H9 (cell line): ENCODE data around the gene CEP44. TPM values are rescaled to one million over a fixed set of nuclear protein-coding genes. Genes with fewer than 3 reads are reported as not detected.

ENCODE experiments used
- DNase-seq: peaks from one replicate; pipeline ENCODE4 v3.0.0-alpha.2; 2017
- H2AFZ ChIP-seq: one replicate; pipeline ENCODE4 v1.6.1; 2013; ENCODE audit warnings: mild to moderate bottlenecking, low read length, control low read depth, moderate library complexity
- H2AK5ac ChIP-seq: 2 replicates; pipeline ENCODE4 v1.6.1; 2013; ENCODE audit warnings: low read length, control low read depth, mixed read lengths; ENCODE audit not compliant: insufficient read length
- H2BK120ac ChIP-seq: one replicate; pipeline ENCODE4 v1.6.1; 2013; ENCODE audit warnings: low read depth, mild to moderate bottlenecking, low read length, control low read depth, inconsistent platforms; ENCODE audit not compliant: poor library complexity, severe bottlenecking
- H2BK12ac ChIP-seq: 2 replicates; pipeline ENCODE4 v1.6.1; 2013; ENCODE audit warnings: low read length, control low read depth, mixed read lengths, low read depth; ENCODE audit not compliant: insufficient read length
- H2BK15ac ChIP-seq: 2 replicates; pipeline ENCODE4 v1.6.1; 2013; ENCODE audit warnings: low read depth, low read length, control low read depth
- H2BK20ac ChIP-seq: one replicate; pipeline ENCODE4 v1.6.1; 2013; ENCODE audit warnings: low read depth, mild to moderate bottlenecking, low read length, control low read depth, inconsistent platforms; ENCODE audit not compliant: poor library complexity, severe bottlenecking
- H2BK5ac ChIP-seq: 2 replicates; pipeline ENCODE4 v1.6.1; 2013; ENCODE audit warnings: low read length, control low read depth, mixed read lengths; ENCODE audit not compliant: insufficient read length
- H3K14ac ChIP-seq: 2 replicates; pipeline ENCODE4 v1.6.1; 2013; ENCODE audit warnings: low read length, control low read depth; ENCODE audit not compliant: insufficient read depth
- H3K18ac ChIP-seq: 2 replicates; pipeline ENCODE4 v1.6.1; 2013; ENCODE audit warnings: low read depth, mild to moderate bottlenecking, mixed read lengths, low read length, control low read depth; ENCODE audit not compliant: insufficient read length
- H3K23ac ChIP-seq: 2 replicates; pipeline ENCODE4 v1.6.1; 2013; ENCODE audit warnings: low read length, control low read depth, mixed read lengths, low read depth; ENCODE audit not compliant: insufficient read length
- H3K23me2 ChIP-seq: 2 replicates; pipeline ENCODE4 v1.6.1; 2013; ENCODE audit warnings: low read depth, mild to moderate bottlenecking, mixed read lengths, low read length, control low read depth; ENCODE audit not compliant: insufficient read length, poor library complexity, severe bottlenecking
- H3K27ac ChIP-seq: 2 replicates; pipeline ENCODE4 v1.5.1; 2013; ENCODE audit warnings: low read length, control low read depth, mixed read lengths, low read depth; ENCODE audit not compliant: insufficient read length
- H3K27me3 ChIP-seq: 2 replicates; pipeline ENCODE4 v1.6.1; 2013; ENCODE audit warnings: low read length, control low read depth, inconsistent platforms; ENCODE audit not compliant: insufficient read depth
- H3K4ac ChIP-seq: 2 replicates; pipeline ENCODE4 v1.6.1; 2013; ENCODE audit warnings: low read depth, mild to moderate bottlenecking, control low read depth, inconsistent platforms, low read length, moderate library complexity
- H3K4me1 ChIP-seq: 2 replicates; pipeline ENCODE4 v1.6.1; 2013; ENCODE audit warnings: low read length, control low read depth, inconsistent platforms; ENCODE audit not compliant: insufficient read depth
- H3K4me2 ChIP-seq: 2 replicates; pipeline ENCODE4 v1.6.1; 2013; ENCODE audit warnings: low read length, control low read depth, mixed read lengths; ENCODE audit not compliant: insufficient read length, insufficient read depth
- H3K56ac ChIP-seq: 2 replicates; pipeline ENCODE4 v1.6.1; 2013; ENCODE audit warnings: low read depth, mild to moderate bottlenecking, mixed read lengths, low read length, control low read depth; ENCODE audit not compliant: insufficient read length
- H3K79me1 ChIP-seq: 2 replicates; pipeline ENCODE4 v1.6.1; 2013; ENCODE audit warnings: low read depth, mild to moderate bottlenecking, moderate library complexity, low read length, control low read depth, inconsistent platforms; ENCODE audit not compliant: insufficient read depth, poor library complexity, severe bottlenecking
- H3K79me2 ChIP-seq: 2 replicates; pipeline ENCODE4 v1.6.1; 2013; ENCODE audit warnings: low read length, control low read depth, inconsistent platforms; ENCODE audit not compliant: insufficient read depth
- H3K9ac ChIP-seq: 2 replicates; pipeline ENCODE4 v1.6.1; 2013; ENCODE audit warnings: low read length, control low read depth, mixed read lengths; ENCODE audit not compliant: insufficient read length; ENCODE audit errors: extremely low read depth
- H3K9me3 ChIP-seq: one replicate; pipeline ENCODE4 v1.6.1; 2013; ENCODE audit warnings: low read depth, low read length, inconsistent platforms; ENCODE audit not compliant: control insufficient read depth
- H3T11ph ChIP-seq: one replicate; pipeline ENCODE4 v1.6.1; 2013; ENCODE audit warnings: mild to moderate bottlenecking, low read length, control low read depth, inconsistent platforms
- H4K20me1 ChIP-seq: one replicate; pipeline ENCODE4 v1.6.1; 2013; ENCODE audit not compliant: control insufficient read depth, insufficient read length, insufficient read depth
- H4K5ac ChIP-seq: 2 replicates; pipeline ENCODE4 v1.6.1; 2013; ENCODE audit warnings: low read depth, mild to moderate bottlenecking, mixed read lengths, low read length, control low read depth; ENCODE audit not compliant: insufficient read length
- H4K8ac ChIP-seq: replicated peaks from 2 replicates; pipeline ENCODE4 v1.6.1; 2013; ENCODE audit warnings: low read length, control low read depth, mixed read lengths, low read depth; ENCODE audit not compliant: insufficient read length
- H4K91ac ChIP-seq: 2 replicates; pipeline ENCODE4 v1.6.1; 2013; ENCODE audit warnings: low read depth, mild to moderate bottlenecking, moderate library complexity, mixed read lengths, low read length, control low read depth; ENCODE audit not compliant: insufficient read length
- H3K27ac Mint-ChIP-seq, 3 experiments: 2 replicates in 2 of 3; 3 replicates in 1 of 3; pipeline ENCODE4 v1.8.0; 2020 to 2021; ENCODE audit warnings: mixed read lengths in 3 of 3, mild to moderate bottlenecking in 1 of 3, moderate library complexity in 1 of 3
- H3K27me3 Mint-ChIP-seq: 2 replicates; pipeline ENCODE4 v1.8.0; 2021; ENCODE audit warnings: low read depth, mild to moderate bottlenecking, moderate library complexity, mixed read lengths
- H3K36me3 Mint-ChIP-seq, 3 experiments: 2 replicates in 2 of 3; 3 replicates in 1 of 3; pipeline ENCODE4 v1.8.0; 2020 to 2021; ENCODE audit warnings: low read depth in 3 of 3, mixed read lengths in 3 of 3; ENCODE audit not compliant: insufficient read depth in 1 of 3
- H3K4me1 Mint-ChIP-seq, 2 experiments: 2 replicates each; pipeline ENCODE4 v1.8.0; 2020; ENCODE audit warnings: mixed read lengths in 2 of 2
- H3K4me3 Mint-ChIP-seq, 2 experiments: 2 replicates in 1 of 2; 3 replicates in 1 of 2; pipeline ENCODE4 v1.8.0; 2020 to 2021; ENCODE audit warnings: mild to moderate bottlenecking in 2 of 2, mixed read lengths in 2 of 2, moderate library complexity in 1 of 2
- H3K9me3 Mint-ChIP-seq, 2 experiments: 2 replicates in 1 of 2; 3 replicates in 1 of 2; pipeline ENCODE4 v1.8.0; 2020; ENCODE audit warnings: mild to moderate bottlenecking in 2 of 2, mixed read lengths in 2 of 2, moderate library complexity in 1 of 2
- CTCF ChIP-seq: fragments of 200-600 bp; sonication (generic); conservative IDR thresholded peaks from 3 replicates; pipeline ENCODE4 v1.8.0; 2021; ENCODE audit warnings: antibody characterized with exemption, mild to moderate bottlenecking
- total RNA-seq: library from RNA; stranded (reverse); gene quantifications from 2 replicates; pipeline ENCODE4 v1.2.1, GENCODE V29; 2021

CEP44 gene
- total RNA-seq, 1 experiment from 2014 or later, result 16.5 TPM

DNA sequence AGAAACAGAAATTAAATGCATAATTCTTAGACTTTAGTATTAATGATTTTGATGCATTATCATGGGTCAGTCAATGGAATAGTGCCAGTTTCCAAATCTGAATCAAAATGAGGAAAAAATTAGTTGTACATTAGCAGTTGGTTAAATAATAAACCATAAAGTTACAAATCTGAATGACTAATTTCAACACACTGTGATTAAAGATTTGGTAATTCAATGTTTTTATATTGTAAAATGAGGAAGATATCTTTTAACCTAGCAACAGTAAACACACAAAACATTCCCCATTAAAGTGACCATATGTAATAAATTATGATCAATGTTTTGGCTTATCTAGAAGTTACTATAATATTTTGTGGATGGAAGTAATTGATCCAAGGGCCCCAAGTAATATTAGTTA, 1.8 kb upstream of the CEP44 start:
- TF ChIP-seq CTCF, result no peak
- Histone ChIP-seq H2AK5ac (no peak overlapping the region), H4K5ac (no peak overlapping the region), H2BK5ac (no peak overlapping the region), H3T11ph (no peak overlapping the region), H3K4me1 (no peaks in the 10 kb centered on the region), H3K79me1 (peaks cover 1% of the 10 kb centered on the region), H3K79me2 (peaks cover 3% of the 10 kb centered on the region; the same call in 1 of the 2 replicates), H2BK20ac (no peak overlapping the region), H2BK12ac (no peak overlapping the region), H3K23ac (no peak overlapping the region), H3K18ac (no peak overlapping the region), H3K9ac (no peak overlapping the region), H4K91ac (no peak overlapping the region), H3K14ac (no peak overlapping the region), H4K20me1 (no peaks in the 10 kb centered on the region), H3K23me2 (peaks cover 5% of the 10 kb centered on the region), H2BK120ac (no peak overlapping the region), H3K56ac (no peak overlapping the region), H2AFZ (no peak overlapping the region), H3K4me2 (no peak overlapping the region), H3K4ac (no peak overlapping the region), H3K9me3 (no peaks in the 10 kb centered on the region), H2BK15ac (no peak overlapping the region), H3K27ac (no peak overlapping the region), H4K8ac (no peak overlapping the region), H3K27me3 (no peaks in the 10 kb centered on the region)
- DNase-seq, result no peak
- no peak overlapping the region for H3K27ac Mint-ChIP-seq
- no peaks in the 10 kb centered on the region for H3K27me3 Mint-ChIP-seq
- no peaks in the 10 kb centered on the region; a peak in 1 of 5 replicates for H3K9me3 Mint-ChIP-seq
- H3K36me3 Mint-ChIP-seq, result no peaks in the 10 kb centered on the region; a peak in 1 of 7 replicates
- peaks cover 11 to 20% of the 10 kb centered on the region in 2 experiments for H3K4me1 Mint-ChIP-seq
- no peak overlapping the region; a peak in 1 of 5 replicates for H3K4me3 Mint-ChIP-seq
